Neuronal stem cell (in vitro differentiated cells): Measurements from ENCODE around the gene SLC36A4.
A peak's percentile ranks its signal among the peaks of the same experiment; 100 is the strongest.

Source experiments
- DNase-seq: peaks from one replicate; pipeline ENCODE4 v3.0.0-alpha.2; 2013; ENCODE audit warnings: low spot score
- H2AFZ ChIP-seq: one replicate; pipeline ENCODE4 v1.6.1; 2013; ENCODE audit warnings: mild to moderate bottlenecking, low read length, inconsistent platforms
- H2AK5ac ChIP-seq: 2 replicates; pipeline ENCODE4 v1.6.1; 2013; ENCODE audit warnings: low read depth, mild to moderate bottlenecking, inconsistent platforms, low read length, moderate library complexity, mixed read lengths
- H2BK120ac ChIP-seq: 2 replicates; pipeline ENCODE4 v1.6.1; 2013; ENCODE audit warnings: low read depth, mild to moderate bottlenecking, inconsistent platforms, low read length, moderate library complexity, mixed read lengths
- H2BK12ac ChIP-seq: one replicate; pipeline ENCODE4 v1.6.1; 2013; ENCODE audit warnings: low read length, inconsistent platforms
- H2BK15ac ChIP-seq: 2 replicates; pipeline ENCODE4 v1.6.1; 2013; ENCODE audit warnings: mild to moderate bottlenecking, low read length, inconsistent platforms, mixed read lengths
- H2BK5ac ChIP-seq: one replicate; pipeline ENCODE4 v1.6.1; 2013; ENCODE audit warnings: inconsistent platforms, mild to moderate bottlenecking, low read length, moderate library complexity
- H3K14ac ChIP-seq: one replicate; pipeline ENCODE4 v1.6.1; 2013; ENCODE audit warnings: low read length, inconsistent platforms
- H3K18ac ChIP-seq: 2 replicates; pipeline ENCODE4 v1.6.1; 2013; ENCODE audit warnings: low read length, inconsistent platforms
- H3K23ac ChIP-seq: 2 replicates; pipeline ENCODE4 v1.6.1; 2013; ENCODE audit warnings: low read depth, mild to moderate bottlenecking, mixed read lengths, low read length, inconsistent platforms; ENCODE audit not compliant: poor library complexity
- H3K27ac ChIP-seq: replicated peaks from 3 replicates; pipeline ENCODE4 v1.5.1; 2013; ENCODE audit warnings: low read length, inconsistent platforms
- H3K27me3 ChIP-seq, 3 experiments: 2 replicates each; pipeline ENCODE4 v1.6.1; 2013; ENCODE audit warnings: low read length in 3 of 3, mild to moderate bottlenecking in 2 of 3, inconsistent platforms in 1 of 3, low read depth in 1 of 3, mixed read lengths in 1 of 3, moderate library complexity in 1 of 3; ENCODE audit not compliant: control insufficient read depth in 3 of 3, insufficient read depth in 3 of 3
- H3K36me3 ChIP-seq, 2 donors: replicated peaks in 1 of 2; 2 replicates each; pipeline ENCODE4 v1.6.1; 2013; ENCODE audit warnings: low read length in 2 of 2; ENCODE audit not compliant: control insufficient read depth in 2 of 2, insufficient read depth in 2 of 2
- H3K4ac ChIP-seq: 2 replicates; pipeline ENCODE4 v1.6.1; 2013; ENCODE audit warnings: inconsistent platforms, mild to moderate bottlenecking, low read length, moderate library complexity
- H3K4me1 ChIP-seq, 2 donors: 1 replicate in 1 of 2; 2 replicates in 1 of 2; pipeline ENCODE4 v1.6.1; 2013; ENCODE audit warnings: low read length in 2 of 2, low read depth in 1 of 2; ENCODE audit not compliant: control insufficient read depth in 2 of 2, insufficient read depth in 1 of 2
- H3K4me2 ChIP-seq: one replicate; pipeline ENCODE4 v1.6.1; 2013; ENCODE audit warnings: mild to moderate bottlenecking, low read length, inconsistent platforms; ENCODE audit not compliant: insufficient read depth, poor library complexity, severe bottlenecking
- H3K4me3 ChIP-seq, 2 donors: 2 replicates each; pipeline ENCODE4 v1.5.1; 2013; ENCODE audit warnings: low read length in 2 of 2, mild to moderate bottlenecking in 2 of 2, inconsistent platforms in 1 of 2, moderate library complexity in 1 of 2
- H3K79me1 ChIP-seq: one replicate; pipeline ENCODE4 v1.6.1; 2013; ENCODE audit warnings: low read depth, mild to moderate bottlenecking, inconsistent platforms, low read length, moderate library complexity
- H3K9ac ChIP-seq: one replicate; pipeline ENCODE4 v1.6.1; 2013; ENCODE audit warnings: mild to moderate bottlenecking, low read depth, low read length, inconsistent platforms; ENCODE audit not compliant: poor library complexity
- H3K9me3 ChIP-seq, 2 donors: replicated peaks in 1 of 2; 2 replicates each; pipeline versions ENCODE3 to v1.6.1; 2013; ENCODE audit warnings: low read length in 2 of 2, mild to moderate bottlenecking in 2 of 2, inconsistent platforms in 1 of 2, low read depth in 1 of 2, mixed read lengths in 1 of 2, moderate library complexity in 1 of 2; ENCODE audit not compliant: control insufficient read depth in 2 of 2, insufficient read depth in 1 of 2
- H4K8ac ChIP-seq: one replicate; pipeline ENCODE4 v1.6.1; 2013; ENCODE audit warnings: low read depth, mild to moderate bottlenecking, inconsistent platforms, low read length, moderate library complexity
- H4K91ac ChIP-seq: one replicate; pipeline ENCODE4 v1.6.1; 2013; ENCODE audit warnings: low read length, low read depth, mild to moderate bottlenecking, inconsistent platforms; ENCODE audit not compliant: poor library complexity
- WGBS, 2 donors: extraction: QIAGEN DNeasy Blood & Tissue Kit; methylation state at CpG; one replicate each; pipeline ENCODE4 v1.1.7; 2013; ENCODE audit warnings: missing lambda C conversion rate in 2 of 2, mixed read lengths in 1 of 2; ENCODE audit not compliant: insufficient read length in 2 of 2, insufficient replicate concordance in 1 of 2; ENCODE audit errors: extremely low coverage in 2 of 2; 5-methylcytosine and 5-hydroxymethylcytosine counted together

Gene SLC36A4

DNA sequence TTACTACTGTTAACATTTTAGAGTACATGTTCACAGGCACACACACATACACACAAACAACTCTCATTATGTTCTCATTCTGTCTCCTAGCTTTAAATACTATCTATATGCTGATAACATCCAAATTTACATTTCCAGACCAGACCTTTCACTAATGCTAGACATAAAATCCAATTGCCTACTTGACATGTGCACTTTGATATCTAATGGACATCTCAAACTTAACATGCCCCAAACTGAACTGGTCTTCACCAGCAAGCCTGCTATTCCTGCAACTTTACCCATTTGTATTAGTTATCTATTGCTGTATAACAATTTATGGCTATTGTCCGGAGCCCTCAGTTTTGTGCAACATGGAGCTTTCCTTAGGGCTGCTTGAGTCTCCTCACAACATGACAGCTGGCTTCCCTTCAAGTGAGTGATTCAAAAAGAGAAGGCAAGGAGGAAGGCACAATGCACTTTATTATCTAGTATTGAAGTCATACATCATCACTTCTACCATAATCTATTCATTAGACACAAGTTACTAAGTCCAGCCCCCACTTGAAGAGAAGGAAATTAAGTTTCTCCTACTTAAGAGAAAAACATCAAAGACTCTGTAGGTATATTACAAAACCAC is 3.0 kb downstream of the SLC36A4 start:
- H2AK5ac ChIP-seq: no peak overlapping the region
- no peak overlapping the region for H2BK12ac ChIP-seq
- no peak overlapping the region for H2BK120ac ChIP-seq
- H3K4me1 ChIP-seq: peaks cover 3 to 5% of the 10 kb centered on the region in 2 donors
- H3K4ac ChIP-seq: no peak overlapping the region
- no CpG with 5 or more reads among the region's 1 CpG for WGBS, 2 donors
- H3K79me1 ChIP-seq: no peaks in the 10 kb centered on the region
- no peaks in the 10 kb centered on the region for H3K27me3 ChIP-seq
- H3K23ac ChIP-seq: no peak overlapping the region
- H2BK5ac ChIP-seq: no peak overlapping the region
- H3K18ac ChIP-seq: no peak overlapping the region
- no peak overlapping the region for H3K9ac ChIP-seq
- H4K8ac ChIP-seq: no peak overlapping the region
- no peak overlapping the region for H4K91ac ChIP-seq
- H3K36me3 ChIP-seq: peaks cover 0 to 3% of the 10 kb centered on the region in 2 donors
- no peak overlapping the region for H3K14ac ChIP-seq
- H2BK15ac ChIP-seq: no peak overlapping the region
- no peak overlapping the region for H3K4me3 ChIP-seq
- no peak overlapping the region for H2AFZ ChIP-seq
- peaks cover 0 to 28% of the 10 kb centered on the region in 2 donors for H3K9me3 ChIP-seq
- DNase-seq: no peak
- no peak overlapping the region for H3K27ac ChIP-seq
- H3K4me2 ChIP-seq: no peak overlapping the region

DNA sequence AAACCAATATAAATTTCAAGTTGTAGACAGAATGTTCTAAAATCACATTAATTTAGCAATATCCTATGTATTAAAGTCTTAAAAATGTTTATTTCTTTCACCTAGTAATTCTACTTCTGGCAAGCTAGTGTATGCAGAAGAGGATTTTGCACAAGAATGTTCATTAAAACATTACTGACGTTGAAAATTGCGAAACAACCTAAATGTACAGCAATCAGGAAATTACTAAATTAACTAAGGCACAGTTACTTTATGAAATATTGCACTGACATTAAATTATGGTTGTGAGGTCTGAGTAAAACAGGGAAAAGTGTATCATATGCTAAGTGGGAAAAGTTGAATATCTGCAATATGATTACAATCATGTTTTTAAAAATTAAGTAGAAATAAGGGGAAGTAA is 4.1 kb downstream of the SLC36A4 start:
- Histone ChIP-seq H3K4ac (no peak overlapping the region), H3K9me3 (peaks cover 0 to 28% of the 10 kb centered on the region in 2 donors), H3K14ac (no peak overlapping the region), H3K36me3 (peaks cover 0 to 3% of the 10 kb centered on the region in 2 donors), H4K8ac (no peak overlapping the region), H3K4me2 (no peak overlapping the region), H2BK120ac (no peak overlapping the region), H3K18ac (no peak overlapping the region), H3K4me3 (no peak overlapping the region), H3K23ac (no peak overlapping the region), H3K27me3 (no peaks in the 10 kb centered on the region), H3K27ac (no peak overlapping the region), H2BK15ac (no peak overlapping the region), H3K4me1 (peaks cover 3 to 5% of the 10 kb centered on the region in 2 donors), H3K9ac (no peak overlapping the region), H2BK5ac (no peak overlapping the region), H3K79me1 (no peaks in the 10 kb centered on the region), H2BK12ac (no peak overlapping the region), H2AK5ac (no peak overlapping the region), H2AFZ (no peak overlapping the region), H4K91ac (no peak overlapping the region)
- DNase-seq: no peak
- no CpG with 5 or more reads among the region's 2 CpGs for WGBS, 2 donors

DNA sequence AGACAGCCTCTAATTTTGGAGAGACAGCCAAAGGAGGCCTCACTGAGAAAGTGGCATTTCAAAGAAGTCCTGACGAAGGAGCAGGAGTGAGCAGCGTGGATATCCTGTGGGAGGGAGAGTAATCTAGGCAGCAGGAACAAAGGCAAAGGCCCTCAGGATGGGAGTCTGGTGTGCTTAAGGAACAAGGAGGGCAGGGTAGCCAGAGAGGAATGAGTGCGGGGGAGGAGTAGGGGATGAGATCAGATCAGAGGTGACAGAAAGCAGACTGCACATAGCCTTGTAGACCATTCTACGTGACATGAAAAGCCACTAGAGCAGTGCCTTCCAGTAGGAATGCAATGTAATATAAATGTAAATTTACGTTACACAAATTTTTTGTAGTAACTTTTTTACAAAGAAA is 5.6 kb downstream of the SLC36A4 start:
- Histone ChIP-seq H3K9ac (no peak overlapping the region), H2AFZ (no peak overlapping the region), H2AK5ac (no peak overlapping the region), H3K14ac (no peak overlapping the region), H3K4me1 (peaks cover 0 to 1% of the 10 kb centered on the region in 2 donors), H3K79me1 (no peaks in the 10 kb centered on the region), H2BK5ac (no peak overlapping the region), H3K9me3 (peaks cover 0 to 41% of the 10 kb centered on the region in 2 donors), H3K36me3 (peaks cover 0 to 3% of the 10 kb centered on the region in 2 donors), H3K27ac (peak overlapping the region; percentile 43), H3K27me3 (no peaks in the 10 kb centered on the region), H2BK12ac (no peak overlapping the region), H3K4me2 (no peak overlapping the region), H3K4me3 (no peak overlapping the region), H3K23ac (no peak overlapping the region), H2BK15ac (no peak overlapping the region), H3K18ac (no peak overlapping the region), H3K4ac (no peak overlapping the region), H2BK120ac (no peak overlapping the region), H4K91ac (no peak overlapping the region), H4K8ac (no peak overlapping the region)
- no peak for DNase-seq
- WGBS, 2 donors: no CpG with 5 or more reads among the region's 5 CpGs

DNA sequence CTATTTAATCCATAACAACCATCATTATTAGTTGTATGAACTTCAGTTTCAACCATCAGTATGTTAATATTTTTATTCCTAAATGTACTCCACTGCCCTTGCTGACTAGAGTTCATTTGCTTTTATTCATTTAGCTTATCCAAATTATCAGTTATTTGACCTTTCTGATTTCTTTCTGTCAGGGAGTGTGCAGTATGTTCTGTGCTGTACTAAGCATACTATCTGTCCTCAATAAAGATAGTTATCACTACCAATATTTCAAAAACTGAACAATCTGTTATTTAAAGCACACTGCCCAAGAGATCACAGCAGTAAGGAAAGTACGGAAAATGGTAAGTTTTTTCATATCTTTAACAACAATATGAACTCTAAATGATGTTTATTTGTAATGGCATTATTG is 8.3 kb downstream of the SLC36A4 start:
- Histone ChIP-seq H3K4me3 (no peak overlapping the region), H3K4ac (no peak overlapping the region), H3K36me3 (peaks cover 0 to 15% of the 10 kb centered on the region in 2 donors), H3K4me1 (no peaks in the 10 kb centered on the region), H2AFZ (no peak overlapping the region), H2BK5ac (no peak overlapping the region), H2BK15ac (no peak overlapping the region), H4K91ac (no peak overlapping the region), H2BK12ac (no peak overlapping the region), H3K14ac (no peak overlapping the region), H3K23ac (no peak overlapping the region), H4K8ac (no peak overlapping the region), H2AK5ac (no peak overlapping the region), H3K27ac (no peak overlapping the region), H2BK120ac (no peak overlapping the region), H3K79me1 (no peaks in the 10 kb centered on the region), H3K27me3 (no peaks in the 10 kb centered on the region), H3K18ac (no peak overlapping the region), H3K9ac (no peak overlapping the region), H3K9me3 (peaks cover 2 to 55% of the 10 kb centered on the region in 2 donors), H3K4me2 (no peak overlapping the region)
- WGBS, 2 donors: no CpG with 5 or more reads among the region's 1 CpG
- no peak for DNase-seq
